Measurements from ENCODE around the gene TAAR8. TPM values are rescaled to one million over a fixed set of nuclear protein-coding genes. Genes with fewer than 3 reads are reported as not detected.

TAAR8 gene
- total RNA-seq, 4 donors from 2014 or later, result not detected

- H3K4me1 ChIP-seq, result peaks cover 11 to 43% (median 22%) of the 10 kb centered on the region in 3 donors
- peak overlapping the region in 3 of 4 donors; percentile 87 to 96 (median 92) for H3K4me3 ChIP-seq
- intact Hi-C loops (cut with DNase I), result no loop called here
- H3K27me3 ChIP-seq, result no peaks in the 10 kb centered on the region
- no peaks in the 10 kb centered on the region for H3K9me3 ChIP-seq
- no peak for DNase-seq
- no peak for TF ChIP-seq POLR2A (IDR thresholded peaks at IDR 0.05)
- no peak for TF ChIP-seq CTCF (IDR thresholded peaks at IDR 0.05)
- peaks cover 0 to 8% (median 0%) of the 10 kb centered on the region in 3 donors for H3K36me3 ChIP-seq
- peak overlapping the region in 3 of 4 donors; percentile 12 to 96 (median 95) for H3K27ac ChIP-seq
- WGBS, 2 donors, result 35 to 48% methylated on average over 4 of the region's 4 CpGs
Observed at GRCh38 chr6:132511210-132511830, 41.2 kb upstream of the TAAR8 start.

DNA sequence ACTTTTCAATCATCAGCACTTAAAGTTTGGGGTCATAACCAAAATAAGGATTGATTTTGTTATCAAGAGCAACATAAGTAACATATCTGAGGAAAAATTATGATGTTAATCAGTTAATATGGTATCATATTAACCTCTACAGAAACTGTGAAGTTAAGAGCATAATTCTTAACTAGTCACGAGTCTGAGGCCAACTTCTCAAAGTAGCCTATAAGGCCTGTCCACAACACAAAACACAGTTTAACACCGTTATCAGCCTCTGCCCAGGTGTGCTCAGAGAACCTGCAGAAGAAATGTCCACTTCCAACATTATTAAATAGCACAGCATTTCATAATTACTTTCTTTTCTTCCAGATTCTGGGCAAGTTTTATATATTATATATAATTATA, 40.6 kb upstream of the TAAR8 start:
- TF ChIP-seq CTCF (IDR thresholded peaks at IDR 0.05) (no peak), POLR2A (IDR thresholded peaks at IDR 0.05) (no peak)
- intact Hi-C loops (cut with DNase I), result no loop called here
- Histone ChIP-seq H3K36me3 (peaks cover 0 to 8% (median 0%) of the 10 kb centered on the region in 3 donors), H3K4me1 (peaks cover 10 to 43% (median 18%) of the 10 kb centered on the region in 3 donors), H3K27me3 (no peaks in the 10 kb centered on the region), H3K27ac (peak overlapping the region in 3 of 4 donors; percentile 85 to 96 (median 95)), H3K4me3 (peak overlapping the region; percentile 78 to 96 (median 90)), H3K9me3 (no peaks in the 10 kb centered on the region)
- 16 to 31% methylated on average over 2 of the region's 2 CpGs for WGBS, 2 donors
- DNase-seq, result no peak

GRCh38 chr6:132512342-132512637, 40.2 kb upstream of the TAAR8 start:
- Histone ChIP-seq H3K9me3 (no peaks in the 10 kb centered on the region), H3K4me3 (peak overlapping the region; percentile 78 to 96 (median 90)), H3K27me3 (no peaks in the 10 kb centered on the region), H3K4me1 (peaks cover 8 to 43% (median 16%) of the 10 kb centered on the region in 3 donors), H3K36me3 (peaks cover 0 to 8% (median 0%) of the 10 kb centered on the region in 3 donors), H3K27ac (peak overlapping the region; percentile 85 to 96 (median 94))
- WGBS, 2 donors, result 0 to 1% methylated on average over 7 of the region's 7 CpGs
- DNase-seq, result no peak
- no peak for TF ChIP-seq POLR2A (IDR thresholded peaks at IDR 0.05)
- intact Hi-C loops (cut with DNase I), result no loop called here

GRCh38 chr6:132512638-132513632, 39.5 kb upstream of the TAAR8 start, which contains the start of gene STX7:
TSS of gene STX7 (minus strand) at chr6:132513116. CDS start at chr6:132503530, 9,586 bp downstream.
- H3K36me3 ChIP-seq, result peaks cover 0 to 7% (median 0%) of the 10 kb centered on the region in 3 donors
- H3K27ac ChIP-seq, result peak within 1 kb of the TSS; percentile 85 to 96 (median 94)
- no peaks in the 10 kb centered on the region for H3K9me3 ChIP-seq
- no peaks in the 10 kb centered on the region for H3K27me3 ChIP-seq
- intact Hi-C loops (cut with DNase I), result no loop called here
- peaks cover 8 to 41% (median 16%) of the 10 kb centered on the region in 3 donors for H3K4me1 ChIP-seq
- peak; percentile 62 for DNase-seq
- peak within 1 kb of the TSS; percentile 78 to 96 (median 90) for H3K4me3 ChIP-seq
- WGBS, 2 donors, result 1 to 2% methylated on average over 18 to 30 of the region's 67 CpGs
- TF ChIP-seq POLR2A (IDR thresholded peaks at IDR 0.05), result peak in 3 of 4 donors; percentile 58 to 85 (median 65)
- peak in 1 of 6 experiments; percentile 9 for TF ChIP-seq CTCF (IDR thresholded peaks at IDR 0.05)

DNA sequence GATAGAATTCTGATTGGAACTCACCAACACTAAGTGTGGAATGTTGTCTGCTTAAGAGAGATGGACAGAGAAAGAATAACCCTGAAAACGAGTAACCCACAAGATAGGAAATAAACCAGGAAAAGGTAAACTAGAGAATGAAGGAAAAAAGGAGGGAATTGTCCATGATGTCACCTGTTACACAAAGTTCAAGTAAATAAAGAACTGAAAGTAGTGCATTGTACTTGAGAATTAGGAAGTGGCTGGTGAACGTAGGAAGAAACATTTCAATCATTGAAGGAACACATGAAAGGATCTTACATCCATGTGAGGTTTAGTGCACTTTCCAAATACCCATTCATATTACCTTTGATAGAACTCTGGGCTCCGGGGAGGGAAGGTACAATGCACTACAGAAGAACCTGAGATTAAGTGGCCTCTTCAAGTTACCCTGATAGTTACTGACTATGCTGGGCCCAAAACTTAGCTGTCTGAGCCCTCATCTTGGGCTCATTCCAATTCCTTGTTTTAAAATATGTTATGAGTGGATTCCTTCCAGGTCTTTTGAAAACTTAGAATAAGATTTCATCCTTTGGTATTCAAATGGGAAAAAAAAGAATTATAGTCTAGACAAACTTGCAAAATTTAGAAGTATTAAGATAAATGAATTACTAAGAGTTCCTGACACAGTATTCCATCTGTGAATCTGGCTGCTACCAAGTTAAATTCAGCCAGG, 38.5 kb upstream of the TAAR8 start:
- TF ChIP-seq POLR2A (IDR thresholded peaks at IDR 0.05) (no peak), CTCF (IDR thresholded peaks at IDR 0.05) (no peak)
- Histone ChIP-seq H3K27ac (peak overlapping the region; percentile 85 to 96 (median 94)), H3K27me3 (no peaks in the 10 kb centered on the region), H3K9me3 (no peaks in the 10 kb centered on the region), H3K4me1 (peaks cover 8 to 39% (median 16%) of the 10 kb centered on the region in 3 donors), H3K36me3 (no peaks in the 10 kb centered on the region), H3K4me3 (peak overlapping the region in 3 of 4 donors; percentile 87 to 96 (median 92))
- 32% methylated on average over 3 of the region's 3 CpGs for WGBS, 2 donors
- DNase-seq, result no peak
- intact Hi-C loops (cut with DNase I), result no loop called here

Measured in esophagus squamous epithelium (tissue), 5 donors.